PC-3 (cell line): ENCODE results near the gene DLX5.

Experiments
- CTCF ChIP-seq: fragments of 300-600 bp; sonication (generic); conservative IDR thresholded peaks from 2 replicates; pipeline ENCODE4 v1.5.1; 2017; ENCODE audit warnings: antibody characterized with exemption, low read depth, mild to moderate bottlenecking, low read length
- EZH2phosphoT487 ChIP-seq: fragments of 300-600 bp; sonication (generic); IDR thresholded peaks from 2 replicates; pipeline ENCODE4 v1.6.1; 2018; ENCODE audit warnings: mild to moderate bottlenecking, antibody characterized with exemption, low read length, borderline replicate concordance

- TF ChIP-seq CTCF (no peak), EZH2phosphoT487 (no peak)
Measured at GRCh38 chr7:97006816-97007582, 17.6 kb downstream of the DLX5 start.
